ENCODE data around the gene USP5.

GRCh38 chr12:6836851-6837250, 15.1 kb upstream of the USP5 start:
- no peak for TF ChIP-seq EZH2 (IDR thresholded peaks at IDR 0.05; ENCODE audit: insufficient read depth, poor library complexity, severe bottlenecking)
- no peak for TF ChIP-seq EZH2phosphoT487 (IDR thresholded peaks at IDR 0.05; ENCODE audit: insufficient read depth, low read depth)

Data from GM23248 (cell line).